Stimulated activated naive CD8-positive, alpha-beta T cell treated with anti-CD3 and anti-CD28 coated beads, Interleukin-15, Interleukin-2, amounts not matched to agents 100 ng/mL and 50 ng/mL, for 24 hours (primary cell): ENCODE data around the gene UGT1A5.

Source experiments
- H3K27ac Mint-ChIP-seq: one replicate; pipeline ENCODE4 v1.8.0; 2021; ENCODE audit warnings: mild to moderate bottlenecking, mixed read lengths
- H3K27me3 Mint-ChIP-seq: one replicate; pipeline ENCODE4 v1.8.0; 2021; ENCODE audit warnings: mixed read lengths
- H3K36me3 Mint-ChIP-seq: one replicate; pipeline ENCODE4 v1.8.0; 2021; ENCODE audit warnings: low read depth, mixed read lengths
- H3K4me1 Mint-ChIP-seq: one replicate; pipeline ENCODE4 v1.8.0; 2021; ENCODE audit warnings: low read depth, mixed read lengths
- H3K4me3 Mint-ChIP-seq: one replicate; pipeline ENCODE4 v1.8.0; 2021; ENCODE audit warnings: mild to moderate bottlenecking, mixed read lengths
- H3K9me3 Mint-ChIP-seq: one replicate; pipeline ENCODE4 v1.8.0; 2021; ENCODE audit warnings: mixed read lengths

Gene UGT1A5

DNA sequence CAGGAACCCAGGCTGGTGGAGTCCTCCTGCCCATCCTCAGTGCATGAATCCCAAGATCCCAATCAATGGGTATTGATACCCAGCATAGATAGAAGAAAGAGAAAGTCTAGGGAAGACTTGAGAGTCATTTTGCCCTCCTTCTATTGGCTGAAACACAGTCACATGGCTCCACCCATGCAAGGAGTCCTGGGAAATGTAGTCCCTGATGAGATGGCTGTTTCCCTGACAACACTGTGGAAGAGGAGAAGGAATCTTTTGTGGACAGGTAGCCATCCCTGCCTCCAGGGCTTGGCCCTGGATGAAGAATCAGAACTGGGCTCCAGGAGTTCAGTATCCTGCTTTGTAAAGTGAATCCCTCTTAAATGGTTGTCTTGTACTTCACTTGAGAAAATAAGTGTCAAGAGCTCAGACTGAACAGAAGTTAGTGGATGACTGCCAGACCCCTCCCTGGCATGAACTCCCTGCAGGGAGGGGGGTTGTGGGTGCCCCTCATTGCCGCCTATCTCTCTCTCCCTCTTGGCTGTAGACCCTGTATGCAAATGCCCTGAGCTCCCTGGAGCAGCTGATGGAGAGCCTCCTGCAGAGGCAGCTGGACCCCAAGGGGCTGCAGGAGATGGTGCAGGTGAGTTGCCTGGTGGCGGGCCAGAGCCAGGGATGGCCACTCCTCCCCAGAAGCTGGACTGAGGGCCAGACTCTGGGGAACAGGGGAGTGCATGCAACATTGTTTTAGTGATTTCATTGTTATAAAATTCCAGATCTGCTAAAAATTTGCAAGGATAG is 101.5 kb downstream of the UGT1A5 start:
- Mint-ChIP-seq H3K27ac (no peak overlapping the region), H3K27me3 (peaks cover 14% of the 10 kb centered on the region), H3K4me1 (no peaks in the 10 kb centered on the region), H3K36me3 (no peaks in the 10 kb centered on the region), H3K4me3 (no peak overlapping the region), H3K9me3 (no peaks in the 10 kb centered on the region)

DNA sequence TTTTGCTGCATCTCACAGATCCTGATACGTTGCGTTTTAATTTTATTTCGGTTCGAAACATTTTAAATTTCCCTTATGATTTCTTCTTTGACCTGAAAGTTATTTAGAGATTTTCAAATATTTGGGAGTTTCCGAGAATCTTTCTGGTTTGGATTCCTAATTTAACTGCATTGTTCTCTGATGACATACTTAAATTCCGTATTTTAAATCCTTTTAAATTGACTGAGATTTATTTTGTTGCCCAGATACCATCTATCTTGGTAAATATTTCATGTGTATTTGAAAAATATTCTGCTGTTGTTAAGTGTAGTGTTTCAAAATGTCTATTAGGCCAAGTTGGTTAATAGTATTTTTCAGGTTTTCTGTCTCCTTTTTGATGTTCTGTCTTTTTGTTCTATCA is 103.2 kb downstream of the UGT1A5 start:
- H3K4me3 Mint-ChIP-seq = no peak overlapping the region
- H3K4me1 Mint-ChIP-seq = no peaks in the 10 kb centered on the region
- H3K27me3 Mint-ChIP-seq = peaks cover 6% of the 10 kb centered on the region
- H3K9me3 Mint-ChIP-seq = no peaks in the 10 kb centered on the region
- no peaks in the 10 kb centered on the region for H3K36me3 Mint-ChIP-seq
- H3K27ac Mint-ChIP-seq = no peak overlapping the region

- Mint-ChIP-seq H3K27ac (no peak overlapping the region), H3K27me3 (peaks cover 4% of the 10 kb centered on the region), H3K4me3 (no peak overlapping the region), H3K9me3 (no peaks in the 10 kb centered on the region), H3K36me3 (no peaks in the 10 kb centered on the region), H3K4me1 (no peaks in the 10 kb centered on the region)
These were observed 103.6 kb downstream of the UGT1A5 start for GRCh38 chr2:233816334-233816733.

DNA sequence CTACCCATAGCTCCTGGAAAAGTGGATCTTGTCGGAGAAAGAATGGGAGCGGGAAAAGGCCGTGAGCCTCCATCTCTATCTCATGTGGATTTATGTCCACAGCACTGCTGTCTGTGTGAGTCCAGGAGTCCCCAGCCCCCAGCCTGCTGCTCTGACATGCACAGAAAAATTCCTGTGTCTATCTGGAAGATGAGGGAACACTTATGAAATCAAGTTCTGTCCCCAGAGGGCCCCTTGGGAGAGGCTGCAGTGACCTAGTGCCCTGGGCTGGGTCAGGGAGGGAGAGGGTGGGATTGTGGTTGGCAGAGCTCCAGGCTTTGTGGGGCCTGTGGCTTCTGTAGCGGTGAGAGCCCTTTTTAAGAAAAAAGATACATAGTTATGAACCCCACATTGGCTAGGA is 104.1 kb downstream of the UGT1A5 start:
- Mint-ChIP-seq H3K9me3 (no peaks in the 10 kb centered on the region), H3K27me3 (peaks cover 4% of the 10 kb centered on the region), H3K36me3 (no peaks in the 10 kb centered on the region), H3K27ac (no peak overlapping the region), H3K4me1 (no peaks in the 10 kb centered on the region), H3K4me3 (no peak overlapping the region)

DNA sequence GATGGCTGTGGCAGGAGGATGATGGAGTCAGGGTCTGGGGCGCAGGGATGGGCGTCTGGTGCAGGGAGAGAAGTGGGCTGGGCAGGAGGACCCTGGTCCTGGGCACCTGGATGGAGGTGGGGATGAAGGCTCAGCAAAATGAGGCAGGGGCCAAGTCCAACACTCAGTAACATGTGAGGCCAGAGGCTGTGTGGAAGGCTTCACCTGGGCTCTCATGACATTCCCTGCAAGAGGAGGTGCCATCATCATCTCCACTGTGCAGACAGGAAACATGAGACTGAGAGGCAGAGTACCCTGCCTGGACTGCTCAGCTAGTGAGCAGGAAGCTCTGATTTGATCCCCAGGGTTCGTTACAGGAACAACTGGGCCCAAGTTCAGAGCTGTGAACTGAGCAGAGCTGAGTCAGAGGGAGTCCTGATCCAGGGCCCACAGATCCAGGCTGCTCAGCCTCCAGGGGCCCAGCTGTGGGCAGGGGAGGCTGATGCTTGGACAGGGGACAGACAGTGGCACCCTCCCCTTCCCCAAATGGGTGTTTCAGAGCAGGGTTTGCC is 104.7 kb downstream of the UGT1A5 start:
- no peak overlapping the region for H3K27ac Mint-ChIP-seq
- no peaks in the 10 kb centered on the region for H3K36me3 Mint-ChIP-seq
- H3K9me3 Mint-ChIP-seq = no peaks in the 10 kb centered on the region
- no peaks in the 10 kb centered on the region for H3K4me1 Mint-ChIP-seq
- no peak overlapping the region for H3K4me3 Mint-ChIP-seq
- peaks cover 4% of the 10 kb centered on the region for H3K27me3 Mint-ChIP-seq

GRCh38 chr2:233817995-233818638 is 105.4 kb downstream of the UGT1A5 start:
- Mint-ChIP-seq H3K4me1 (no peaks in the 10 kb centered on the region), H3K4me3 (no peak overlapping the region), H3K36me3 (no peaks in the 10 kb centered on the region), H3K27ac (no peak overlapping the region), H3K9me3 (no peaks in the 10 kb centered on the region), H3K27me3 (peaks cover 4% of the 10 kb centered on the region)

- Mint-ChIP-seq H3K27ac (no peak overlapping the region), H3K4me1 (no peaks in the 10 kb centered on the region), H3K27me3 (peaks cover 4% of the 10 kb centered on the region), H3K36me3 (no peaks in the 10 kb centered on the region), H3K9me3 (no peaks in the 10 kb centered on the region), H3K4me3 (no peak overlapping the region)
These were observed 106.2 kb downstream of the UGT1A5 start for GRCh38 chr2:233818639-233819621.

DNA sequence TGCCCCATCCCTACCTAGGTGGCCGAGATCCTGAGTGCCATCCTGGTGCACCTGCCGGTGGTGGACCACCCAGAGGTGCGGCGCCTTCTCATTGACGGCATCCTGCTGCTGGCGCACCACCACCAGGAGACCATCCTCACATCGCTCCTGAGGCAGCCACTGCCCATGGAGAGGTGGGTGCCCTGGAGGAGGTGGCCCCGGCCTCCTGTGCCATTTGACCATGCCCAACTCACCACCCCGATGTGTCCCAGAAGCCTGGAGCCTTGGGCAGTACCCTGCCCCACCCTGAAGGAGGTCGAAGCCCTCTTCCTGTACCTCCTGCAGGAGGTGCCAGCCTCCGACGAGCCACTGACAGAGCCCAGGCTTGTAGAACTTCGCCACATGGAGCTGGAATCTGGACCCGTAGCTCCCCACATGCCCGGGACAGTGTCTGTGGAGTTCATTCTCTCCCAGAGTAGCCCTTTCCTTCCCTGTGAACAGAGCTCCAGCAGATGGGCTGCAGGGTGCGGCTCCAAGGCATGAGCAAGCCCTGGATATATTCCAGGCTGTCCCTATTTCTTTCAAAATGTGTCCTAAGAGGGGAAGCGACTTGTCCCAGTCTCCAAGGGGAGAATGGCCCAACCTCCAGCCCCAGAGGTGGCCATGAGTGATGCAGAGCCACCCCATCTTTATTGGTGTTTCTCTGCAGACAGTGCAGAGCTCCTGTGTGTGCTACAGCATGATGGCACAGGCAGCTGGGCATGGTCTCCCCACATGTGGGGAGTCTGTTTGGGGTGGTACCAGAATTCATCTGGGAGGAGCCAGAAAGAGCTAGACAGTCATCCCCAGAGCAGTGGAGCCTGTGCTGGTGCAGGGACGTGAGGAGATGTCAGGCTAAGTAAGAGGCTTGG is 107.4 kb downstream of the UGT1A5 start:
- Mint-ChIP-seq H3K36me3 (no peaks in the 10 kb centered on the region), H3K27me3 (peaks cover 4% of the 10 kb centered on the region), H3K4me1 (no peaks in the 10 kb centered on the region), H3K27ac (no peak overlapping the region), H3K4me3 (no peak overlapping the region), H3K9me3 (no peaks in the 10 kb centered on the region)

DNA sequence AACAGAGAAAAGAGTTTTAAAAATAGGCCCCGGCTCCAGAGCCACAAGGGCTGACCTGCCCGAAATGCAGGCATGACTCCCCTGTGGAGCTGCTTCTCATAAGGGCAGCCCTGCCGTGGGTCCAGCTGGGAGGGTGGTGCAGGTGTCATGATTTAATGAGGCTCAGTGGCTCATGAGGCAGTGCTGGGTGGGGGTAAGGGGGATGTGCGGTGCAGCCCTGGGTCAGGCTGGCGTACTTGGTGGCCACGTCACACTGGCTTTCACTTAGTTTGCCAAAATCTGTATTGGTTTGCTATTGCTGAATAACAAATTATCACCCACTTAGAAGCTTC is 108.0 kb downstream of the UGT1A5 start:
- Mint-ChIP-seq H3K36me3 (no peaks in the 10 kb centered on the region), H3K27me3 (peaks cover 4% of the 10 kb centered on the region), H3K27ac (no peak overlapping the region), H3K9me3 (no peaks in the 10 kb centered on the region), H3K4me3 (no peak overlapping the region), H3K4me1 (no peaks in the 10 kb centered on the region)

DNA sequence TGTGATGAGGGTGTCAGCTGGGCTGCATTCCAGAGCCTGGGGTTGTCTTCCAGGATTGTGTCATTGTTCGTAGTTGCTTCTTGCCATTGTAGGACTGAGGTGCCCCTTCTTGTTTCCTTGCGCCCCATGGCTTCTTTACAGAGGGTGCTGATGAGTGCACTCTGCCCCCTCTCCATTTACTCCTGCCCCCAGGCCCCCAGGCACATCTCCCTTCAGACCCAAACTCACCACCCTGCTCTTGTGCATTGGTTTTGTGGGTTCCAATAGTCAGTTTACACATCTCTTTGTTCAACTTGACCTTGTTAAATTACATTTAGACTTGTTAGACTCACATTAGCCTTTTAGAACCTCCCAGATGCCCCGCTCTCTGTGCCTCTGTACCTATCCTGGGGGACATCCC is 108.5 kb downstream of the UGT1A5 start:
- Mint-ChIP-seq H3K27me3 (peaks cover under 1% of the 10 kb centered on the region), H3K36me3 (no peaks in the 10 kb centered on the region), H3K4me3 (no peak overlapping the region), H3K9me3 (no peaks in the 10 kb centered on the region), H3K4me1 (no peaks in the 10 kb centered on the region), H3K27ac (no peak overlapping the region)

- H3K27ac Mint-ChIP-seq = no peak overlapping the region
- no peaks in the 10 kb centered on the region for H3K9me3 Mint-ChIP-seq
- no peaks in the 10 kb centered on the region for H3K36me3 Mint-ChIP-seq
- no peaks in the 10 kb centered on the region for H3K4me1 Mint-ChIP-seq
- no peaks in the 10 kb centered on the region for H3K27me3 Mint-ChIP-seq
- no peak overlapping the region for H3K4me3 Mint-ChIP-seq
These were observed 109.0 kb downstream of the UGT1A5 start for GRCh38 chr2:233821709-233822100.

- Mint-ChIP-seq H3K27me3 (no peaks in the 10 kb centered on the region), H3K27ac (no peak overlapping the region), H3K4me1 (no peaks in the 10 kb centered on the region), H3K4me3 (no peak overlapping the region), H3K36me3 (no peaks in the 10 kb centered on the region), H3K9me3 (no peaks in the 10 kb centered on the region)
These were observed 109.5 kb downstream of the UGT1A5 start for GRCh38 chr2:233822101-233822771.
